ENCODE data around the gene DNPH1.

DNPH1 gene

GRCh38 chr6:43183441-43183840 lies 45.8 kb downstream of the DNPH1 start:
- peaks cover 4% of the 10 kb centered on the region; the same call in 1 of the 2 replicates for H3K4me1 ChIP-seq (ENCODE audit: control insufficient read depth, insufficient read depth, low read length)
- no CpG with 5 or more reads among the region's 4 CpGs for WGBS (ENCODE audit: insufficient coverage, insufficient read length)
- no peak overlapping the region for H3K4me3 ChIP-seq (ENCODE audit: low read length)
- H3K36me3 ChIP-seq (ENCODE audit: control insufficient read depth, insufficient read depth, low read length) = peaks cover 15% of the 10 kb centered on the region
- no peaks in the 10 kb centered on the region; the same call in 1 of the 2 replicates for H3K9me3 ChIP-seq (ENCODE audit: control insufficient read depth, insufficient read depth, low read length)
- no peak overlapping the region for H3K27ac ChIP-seq (ENCODE audit: low read length)
- no peaks in the 10 kb centered on the region for H3K27me3 ChIP-seq (ENCODE audit: control insufficient read depth, insufficient read depth, low read length)
- DNase-seq (ENCODE audit: low read depth, low spot score) = no peak

DNA sequence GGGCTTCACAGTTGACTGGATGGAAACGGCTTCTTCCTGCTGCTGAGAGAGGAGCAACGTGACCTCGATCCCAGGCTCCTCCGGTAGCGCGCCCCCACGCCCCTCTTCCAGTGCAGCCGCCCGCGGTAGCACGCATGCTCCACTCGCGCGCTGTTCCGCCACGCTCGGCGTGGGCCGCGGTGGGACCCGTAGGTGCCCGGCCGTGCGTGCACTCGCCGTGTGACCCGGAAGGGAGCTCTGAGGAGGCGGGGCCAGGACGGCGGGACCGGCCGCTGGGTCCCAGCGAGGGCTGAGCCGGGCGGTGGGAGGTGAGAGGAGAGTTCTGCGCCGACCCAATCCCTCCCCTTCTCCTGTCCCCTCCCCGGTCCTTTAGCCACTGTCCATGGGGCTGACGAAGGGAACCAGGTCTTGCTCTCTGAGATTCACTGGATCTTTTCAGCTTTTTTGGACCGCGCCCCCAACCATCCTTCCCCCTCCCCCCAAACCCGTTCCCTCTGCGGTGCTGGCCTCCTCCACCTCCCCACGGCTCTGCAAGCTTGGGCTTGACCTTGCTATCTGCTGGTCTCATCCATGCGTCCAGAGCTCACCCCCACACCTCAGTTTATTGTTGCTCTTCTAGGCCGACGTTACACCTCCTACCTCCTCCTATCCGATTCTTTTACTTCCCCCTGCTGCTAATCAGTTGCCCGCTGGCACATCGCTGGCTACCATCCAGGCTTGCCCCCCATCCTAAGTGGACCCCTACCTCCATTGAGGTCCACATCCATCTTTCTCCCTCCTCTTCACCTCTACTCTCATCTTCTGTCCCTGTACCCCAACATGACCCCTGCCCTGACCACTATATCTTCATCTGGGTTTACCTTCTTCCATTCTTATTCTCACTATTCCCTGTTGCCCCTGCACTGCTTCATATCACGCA lies 47.1 kb downstream of the DNPH1 start, which contains the start of gene CUL9:
TSS of gene CUL9 (plus strand) at position 255 of the 919 bp plus-strand sequence. CDS start 2,115 bp downstream, outside the sequence.
- no peaks in the 10 kb centered on the region for H3K9me3 ChIP-seq (ENCODE audit: control insufficient read depth, insufficient read depth, low read length)
- peaks cover 4% of the 10 kb centered on the region; the same call in 1 of the 2 replicates for H3K4me1 ChIP-seq (ENCODE audit: control insufficient read depth, insufficient read depth, low read length)
- H3K4me3 ChIP-seq (ENCODE audit: low read length) = peak within 1 kb of the TSS; percentile 63
- WGBS (ENCODE audit: insufficient coverage, insufficient read length) = no CpG with 5 or more reads among the region's 51 CpGs
- H3K27ac ChIP-seq (ENCODE audit: low read length) = no peak within 1 kb of the TSS
- DNase-seq (ENCODE audit: low read depth, low spot score) = peak; percentile 31
- H3K36me3 ChIP-seq (ENCODE audit: control insufficient read depth, insufficient read depth, low read length) = peaks cover 19% of the 10 kb centered on the region
- H3K27me3 ChIP-seq (ENCODE audit: control insufficient read depth, insufficient read depth, low read length) = no peaks in the 10 kb centered on the region

GRCh38 chr6:43181621-43181941 lies 47.7 kb downstream of the DNPH1 start:
- Histone ChIP-seq H3K36me3 (ENCODE audit: control insufficient read depth, insufficient read depth, low read length) (peaks cover 19% of the 10 kb centered on the region), H3K4me1 (ENCODE audit: control insufficient read depth, insufficient read depth, low read length) (peaks cover 4% of the 10 kb centered on the region; the same call in 1 of the 2 replicates), H3K27me3 (ENCODE audit: control insufficient read depth, insufficient read depth, low read length) (no peaks in the 10 kb centered on the region), H3K9me3 (ENCODE audit: control insufficient read depth, insufficient read depth, low read length) (no peaks in the 10 kb centered on the region), H3K27ac (ENCODE audit: low read length) (no peak overlapping the region), H3K4me3 (ENCODE audit: low read length) (peak overlapping the region; percentile 63)
- no CpG with 5 or more reads among the region's 9 CpGs for WGBS (ENCODE audit: insufficient coverage, insufficient read length)
- DNase-seq (ENCODE audit: low read depth, low spot score) = no peak

DNA sequence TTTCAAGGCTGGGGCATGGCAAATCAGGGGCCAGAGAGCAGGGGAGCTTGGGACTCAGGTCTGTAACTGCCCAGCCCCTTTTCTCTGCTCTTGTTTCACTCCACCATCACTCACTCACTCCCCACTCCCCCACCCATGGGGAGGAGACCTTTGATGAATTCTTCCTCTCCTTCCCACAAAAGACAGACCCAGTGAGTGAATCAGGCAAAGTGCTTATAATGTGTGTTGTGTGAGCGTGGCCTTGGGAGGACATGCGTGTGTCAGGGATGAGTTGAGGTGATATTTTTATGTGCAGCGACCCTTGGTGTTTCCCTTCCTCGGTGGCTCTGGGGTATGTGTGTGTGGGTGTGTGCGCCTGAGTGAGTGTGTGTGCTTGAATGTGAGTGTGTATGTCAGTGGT lies 48.3 kb downstream of the DNPH1 start:
- peaks cover 4% of the 10 kb centered on the region; the same call in 1 of the 2 replicates for H3K4me1 ChIP-seq (ENCODE audit: control insufficient read depth, insufficient read depth, low read length)
- WGBS (ENCODE audit: insufficient coverage, insufficient read length) = no CpG with 5 or more reads among the region's 5 CpGs

GRCh38 chr6:43180058-43180457 lies 49.2 kb downstream of the DNPH1 start:
- H3K9me3 ChIP-seq (ENCODE audit: control insufficient read depth, insufficient read depth, low read length) = no peaks in the 10 kb centered on the region
- no peak for DNase-seq (ENCODE audit: low read depth, low spot score)
- peaks cover 31% of the 10 kb centered on the region for H3K36me3 ChIP-seq (ENCODE audit: control insufficient read depth, insufficient read depth, low read length)
- H3K27ac ChIP-seq (ENCODE audit: low read length) = no peak overlapping the region
- no peak overlapping the region for H3K4me3 ChIP-seq (ENCODE audit: low read length)
- H3K4me1 ChIP-seq (ENCODE audit: control insufficient read depth, insufficient read depth, low read length) = peaks cover 4% of the 10 kb centered on the region; the same call in 1 of the 2 replicates
- H3K27me3 ChIP-seq (ENCODE audit: control insufficient read depth, insufficient read depth, low read length) = no peaks in the 10 kb centered on the region
- WGBS (ENCODE audit: insufficient coverage, insufficient read length) = no CpG with 5 or more reads among the region's 7 CpGs

More for the DNA sequence above, 48.3 kb downstream of the DNPH1 start:
- peaks cover 25% of the 10 kb centered on the region for H3K36me3 ChIP-seq (ENCODE audit: control insufficient read depth, insufficient read depth, low read length)
- no peaks in the 10 kb centered on the region for H3K27me3 ChIP-seq (ENCODE audit: control insufficient read depth, insufficient read depth, low read length)
- no peaks in the 10 kb centered on the region for H3K9me3 ChIP-seq (ENCODE audit: control insufficient read depth, insufficient read depth, low read length)
- H3K27ac ChIP-seq (ENCODE audit: low read length) = no peak overlapping the region
- H3K4me3 ChIP-seq (ENCODE audit: low read length) = no peak overlapping the region
- no peak for DNase-seq (ENCODE audit: low read depth, low spot score)

- no CpG with 5 or more reads among the region's 20 CpGs for WGBS (ENCODE audit: insufficient coverage, insufficient read length)
These were observed 50.1 kb downstream of the DNPH1 start for GRCh38 chr6:43178951-43179830.

DNA sequence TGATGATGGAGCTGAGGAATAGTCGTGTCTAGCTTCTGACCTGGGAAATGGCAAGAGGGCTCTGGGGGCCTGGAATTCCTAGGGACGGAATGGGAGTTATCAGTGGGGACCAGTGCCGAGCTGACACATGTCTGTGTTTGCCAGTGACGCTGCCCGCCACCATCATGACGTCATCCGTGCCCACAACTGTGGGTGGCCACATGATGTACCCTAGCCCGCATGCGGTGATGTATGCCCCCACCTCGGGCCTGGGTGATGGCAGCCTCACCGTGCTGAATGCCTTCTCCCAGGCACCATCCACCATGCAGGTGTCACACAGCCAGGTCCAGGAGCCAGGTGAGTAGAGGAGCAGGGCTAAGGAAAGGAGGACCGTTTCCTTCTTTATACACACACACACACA lies 51.1 kb downstream of the DNPH1 start:
- Histone ChIP-seq H3K27me3 (ENCODE audit: control insufficient read depth, insufficient read depth, low read length) (no peaks in the 10 kb centered on the region), H3K4me1 (ENCODE audit: control insufficient read depth, insufficient read depth, low read length) (peaks cover 8% of the 10 kb centered on the region), H3K27ac (ENCODE audit: low read length) (no peak overlapping the region), H3K4me3 (ENCODE audit: low read length) (no peak overlapping the region), H3K36me3 (ENCODE audit: control insufficient read depth, insufficient read depth, low read length) (peaks cover 29% of the 10 kb centered on the region), H3K9me3 (ENCODE audit: control insufficient read depth, insufficient read depth, low read length) (no peaks in the 10 kb centered on the region)
- no peak for DNase-seq (ENCODE audit: low read depth, low spot score)
- WGBS (ENCODE audit: insufficient coverage, insufficient read length) = no CpG with 5 or more reads among the region's 12 CpGs

More at GRCh38 chr6:43178951-43179830, 50.1 kb downstream of the DNPH1 start:
- Histone ChIP-seq H3K27ac (ENCODE audit: low read length) (no peak overlapping the region), H3K9me3 (ENCODE audit: control insufficient read depth, insufficient read depth, low read length) (no peaks in the 10 kb centered on the region), H3K4me3 (ENCODE audit: low read length) (no peak overlapping the region), H3K4me1 (ENCODE audit: control insufficient read depth, insufficient read depth, low read length) (peaks cover 4% of the 10 kb centered on the region; the same call in 1 of the 2 replicates), H3K27me3 (ENCODE audit: control insufficient read depth, insufficient read depth, low read length) (no peaks in the 10 kb centered on the region), H3K36me3 (ENCODE audit: control insufficient read depth, insufficient read depth, low read length) (peaks cover 29% of the 10 kb centered on the region)
- no peak for DNase-seq (ENCODE audit: low read depth, low spot score)

- H3K27me3 ChIP-seq (ENCODE audit: control insufficient read depth, insufficient read depth, low read length) = no peaks in the 10 kb centered on the region
- H3K9me3 ChIP-seq (ENCODE audit: control insufficient read depth, insufficient read depth, low read length) = no peaks in the 10 kb centered on the region
- H3K4me1 ChIP-seq (ENCODE audit: control insufficient read depth, insufficient read depth, low read length) = peaks cover 8% of the 10 kb centered on the region
- no peak for DNase-seq (ENCODE audit: low read depth, low spot score)
- H3K27ac ChIP-seq (ENCODE audit: low read length) = no peak overlapping the region
- peaks cover 29% of the 10 kb centered on the region for H3K36me3 ChIP-seq (ENCODE audit: control insufficient read depth, insufficient read depth, low read length)
- WGBS (ENCODE audit: insufficient coverage, insufficient read length) = no CpG with 5 or more reads among the region's 6 CpGs
- no peak overlapping the region for H3K4me3 ChIP-seq (ENCODE audit: low read length)
These were observed 52.9 kb downstream of the DNPH1 start for GRCh38 chr6:43176423-43176786.

DNA sequence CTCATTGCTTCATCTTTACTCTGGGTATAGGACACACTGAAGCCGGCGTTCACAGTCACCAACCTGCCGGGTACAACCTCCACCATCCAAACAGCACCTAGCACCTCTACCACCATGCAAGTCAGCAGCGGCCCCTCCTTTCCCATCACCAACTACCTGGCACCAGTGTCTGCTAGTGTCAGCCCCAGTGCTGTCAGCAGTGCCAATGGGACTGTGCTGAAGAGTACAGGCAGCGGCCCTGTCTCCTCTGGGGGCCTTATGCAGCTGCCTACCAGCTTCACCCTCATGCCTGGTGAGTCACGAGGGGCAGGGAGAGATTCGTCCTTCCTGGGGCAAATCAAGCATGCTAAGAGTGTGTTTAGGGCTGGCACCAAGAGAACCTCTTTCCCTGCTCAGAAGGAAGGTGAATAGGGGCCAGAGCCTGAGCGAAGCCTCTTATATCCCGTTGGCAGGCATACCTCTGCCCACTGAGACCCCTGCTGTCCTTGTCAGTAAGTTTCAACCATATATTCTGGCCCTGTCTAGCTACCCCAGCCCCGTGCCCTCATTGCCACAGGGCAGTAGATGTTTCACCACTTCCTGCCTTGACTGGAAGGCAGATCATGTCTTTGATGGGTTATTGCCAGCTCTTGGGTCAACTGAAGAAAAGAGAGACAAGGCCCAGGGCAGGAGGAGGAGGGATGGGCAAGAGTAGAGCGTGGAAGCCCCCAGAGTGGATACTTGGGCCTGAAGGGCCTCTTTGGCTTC lies 53.4 kb downstream of the DNPH1 start:
- no peaks in the 10 kb centered on the region for H3K9me3 ChIP-seq (ENCODE audit: control insufficient read depth, insufficient read depth, low read length)
- no peak overlapping the region for H3K4me3 ChIP-seq (ENCODE audit: low read length)
- H3K27ac ChIP-seq (ENCODE audit: low read length) = no peak overlapping the region
- peaks cover 29% of the 10 kb centered on the region for H3K36me3 ChIP-seq (ENCODE audit: control insufficient read depth, insufficient read depth, low read length)
- WGBS (ENCODE audit: insufficient coverage, insufficient read length) = no CpG with 5 or more reads among the region's 11 CpGs
- no peak for DNase-seq (ENCODE audit: low read depth, low spot score)
- H3K4me1 ChIP-seq (ENCODE audit: control insufficient read depth, insufficient read depth, low read length) = peaks cover 6% of the 10 kb centered on the region
- no peaks in the 10 kb centered on the region for H3K27me3 ChIP-seq (ENCODE audit: control insufficient read depth, insufficient read depth, low read length)
